Suppressor macrophage (primary cell): ENCODE results near the gene DLG2.
"Not testable (repeated sequence)": the region's sequence is repeated elsewhere in the genome, so short reads cannot be mapped to it uniquely, and the experiment has no call there.

Experiments used
- DNase-seq, 4 experiments: peaks; one replicate each; pipeline ENCODE4 v3.0.0-alpha.2; 2020 to 2022

DLG2 gene

DNA sequence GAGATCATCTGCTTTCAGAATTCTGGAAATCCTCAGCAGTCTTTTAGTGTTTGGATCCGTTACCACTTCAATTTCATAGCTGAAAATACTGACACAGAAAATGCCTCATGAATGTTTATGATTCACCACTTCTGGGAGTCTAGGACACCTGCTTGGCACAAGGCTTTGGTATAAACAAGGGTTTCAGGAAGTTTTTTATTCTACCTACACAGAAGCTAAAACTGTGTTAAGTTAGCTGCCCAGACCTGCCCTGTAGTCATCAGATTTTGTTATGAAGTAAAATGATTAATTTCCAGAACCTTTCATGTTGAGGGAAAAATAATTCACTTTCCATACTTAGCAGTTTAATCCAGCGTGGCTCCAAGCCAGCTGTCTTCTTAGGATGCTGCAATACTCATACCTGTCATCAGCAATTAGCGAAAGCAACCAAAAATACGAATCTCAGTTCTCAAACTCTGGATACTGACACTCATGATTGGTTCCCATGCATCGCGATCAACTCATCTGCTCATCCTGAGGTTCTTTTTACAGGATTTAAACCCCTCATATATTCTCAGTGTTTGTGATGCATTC is 1882.4 kb downstream of the DLG2 start:
- no peak for DNase-seq

- DNase-seq, result no peak
Measured at GRCh38 chr11:83736684-83737083, 1890.5 kb downstream of the DLG2 start.

GRCh38 chr11:83734120-83734519 is 1893.0 kb downstream of the DLG2 start:
- DNase-seq, result no peak

- not testable (repeated sequence) for DNase-seq
Measured at GRCh38 chr11:83731288-83731687, 1895.9 kb downstream of the DLG2 start.

DNA sequence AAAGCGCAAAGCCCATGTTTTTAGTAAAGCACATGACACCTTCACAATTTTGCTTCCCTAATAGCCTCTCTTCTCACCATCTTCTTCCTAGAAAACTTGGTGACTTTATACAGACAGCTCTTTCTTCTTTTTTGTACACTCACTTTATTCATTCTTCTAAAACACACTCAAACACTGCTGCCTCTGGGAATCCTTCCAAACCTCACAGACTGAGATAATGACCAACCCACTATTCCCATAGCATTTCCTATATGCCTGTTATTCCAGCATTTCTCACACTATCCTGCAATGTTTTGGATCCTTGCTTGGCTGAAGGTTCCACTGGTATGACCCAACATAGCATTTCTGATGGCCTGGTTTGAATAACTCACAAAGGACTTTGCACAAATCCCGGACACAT is 1898.9 kb downstream of the DLG2 start:
- DNase-seq, result no peak

GRCh38 chr11:83727251-83727650 is 1899.9 kb downstream of the DLG2 start:
- DNase-seq, result no peak

DNA sequence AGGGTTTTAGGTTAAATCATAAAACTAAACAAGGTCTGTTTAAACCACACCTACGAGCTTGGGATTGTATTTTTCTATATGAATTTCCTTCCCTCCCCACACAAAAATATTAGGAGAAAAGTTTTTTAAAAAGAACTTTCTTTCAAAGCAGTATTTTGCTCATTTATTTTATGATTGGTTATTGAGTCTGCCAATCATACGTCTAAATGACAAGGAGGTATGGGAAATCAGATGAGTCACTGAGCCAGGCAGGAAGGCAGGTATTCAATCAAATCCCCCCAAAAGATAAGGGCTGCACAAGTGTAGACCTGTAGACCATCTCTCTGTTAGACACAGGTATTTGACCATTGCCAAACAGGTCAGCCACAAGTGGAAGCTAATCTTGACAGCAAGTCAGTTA is 1900.8 kb downstream of the DLG2 start:
- no peak for DNase-seq

GRCh38 chr11:83725728-83726127 is 1901.4 kb downstream of the DLG2 start:
- no peak for DNase-seq

DNA sequence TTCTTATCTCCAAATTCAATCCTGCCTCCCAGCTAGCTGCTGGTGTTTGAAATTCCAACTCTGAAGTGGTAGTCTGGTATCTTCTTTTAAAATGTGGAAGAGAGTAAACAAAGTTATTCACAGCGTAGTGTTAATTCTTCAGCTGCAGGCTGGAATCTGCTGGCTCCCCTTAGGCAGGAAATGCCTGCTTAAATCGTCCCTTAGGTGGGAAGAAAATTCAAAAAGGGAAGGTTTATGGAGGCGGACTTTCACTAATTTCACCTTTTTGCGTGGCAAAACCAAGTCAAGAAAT is 1901.9 kb downstream of the DLG2 start:
- no peak for DNase-seq

- DNase-seq, result peak; percentile 11 to 37 (median 30)
Measured at GRCh38 chr11:83723999-83724398, 1903.1 kb downstream of the DLG2 start.

GRCh38 chr11:83722392-83723119 is 1904.6 kb downstream of the DLG2 start:
- DNase-seq, result no peak

DNA sequence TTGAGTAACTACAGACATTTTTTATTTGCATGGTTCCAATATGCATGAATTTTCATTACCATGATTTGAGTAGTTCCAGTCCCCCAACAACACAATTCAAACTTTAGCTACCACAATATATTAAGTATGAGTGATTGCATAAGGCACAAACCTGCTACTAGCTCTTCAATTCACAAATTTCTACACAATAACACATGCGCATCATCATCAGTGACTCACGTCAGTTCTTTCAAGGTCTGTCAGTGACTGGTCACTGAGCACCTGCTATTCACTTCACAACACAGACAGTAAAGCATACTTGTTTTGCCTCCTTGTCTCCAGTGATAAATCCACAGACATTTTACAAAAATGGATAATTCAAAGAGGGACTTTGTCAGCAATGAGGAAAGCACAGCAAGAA is 1905.9 kb downstream of the DLG2 start:
- DNase-seq, result no peak

- no peak for DNase-seq
Measured at GRCh38 chr11:83720675-83721074, 1906.5 kb downstream of the DLG2 start.

DNA sequence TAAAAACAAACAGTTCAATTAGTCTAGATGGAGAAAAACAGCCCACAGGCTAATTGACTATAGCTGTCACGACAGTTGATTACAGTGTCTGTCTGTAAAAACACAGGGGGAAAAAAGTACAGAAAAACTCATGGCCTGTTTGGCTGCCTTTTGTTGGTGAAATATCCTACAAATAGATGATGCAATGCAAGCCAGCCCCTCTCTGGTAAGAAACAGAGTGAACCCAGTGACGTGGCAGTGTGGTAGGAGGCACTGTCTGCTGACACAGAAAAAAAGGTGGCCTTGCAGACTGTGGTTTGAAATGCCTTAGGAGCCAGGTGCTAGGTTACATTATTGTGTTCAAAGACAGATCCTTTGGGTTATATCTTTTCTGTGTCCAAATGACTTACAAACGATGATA is 1909.6 kb downstream of the DLG2 start:
- DNase-seq, result no peak

GRCh38 chr11:83715927-83716535 is 1911.1 kb downstream of the DLG2 start:
- DNase-seq, result no peak

- DNase-seq, result no peak
Measured at GRCh38 chr11:83713708-83714107, 1913.4 kb downstream of the DLG2 start.

- DNase-seq, result no peak
Measured at GRCh38 chr11:83711106-83711527, 1916.0 kb downstream of the DLG2 start.

DNA sequence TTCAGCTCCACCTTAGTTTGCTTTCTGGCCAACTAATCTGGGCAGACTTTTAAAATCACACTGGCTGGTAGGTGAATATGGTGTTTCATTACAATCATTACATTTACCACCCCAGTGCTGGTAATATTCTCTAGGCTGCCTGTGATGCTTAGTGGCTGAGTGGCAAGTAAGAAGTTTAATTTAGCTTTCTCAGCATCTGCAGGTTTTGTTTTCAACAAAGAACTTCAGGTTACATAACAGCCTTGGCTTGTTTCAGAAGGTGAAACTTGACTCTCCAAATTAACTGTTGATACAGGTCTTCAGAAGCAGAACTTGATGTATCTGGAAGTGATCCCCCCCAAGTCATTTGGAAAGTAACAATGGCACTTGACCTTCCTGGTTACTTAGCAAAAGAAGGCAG is 1917.7 kb downstream of the DLG2 start:
- DNase-seq, result no peak

DNA sequence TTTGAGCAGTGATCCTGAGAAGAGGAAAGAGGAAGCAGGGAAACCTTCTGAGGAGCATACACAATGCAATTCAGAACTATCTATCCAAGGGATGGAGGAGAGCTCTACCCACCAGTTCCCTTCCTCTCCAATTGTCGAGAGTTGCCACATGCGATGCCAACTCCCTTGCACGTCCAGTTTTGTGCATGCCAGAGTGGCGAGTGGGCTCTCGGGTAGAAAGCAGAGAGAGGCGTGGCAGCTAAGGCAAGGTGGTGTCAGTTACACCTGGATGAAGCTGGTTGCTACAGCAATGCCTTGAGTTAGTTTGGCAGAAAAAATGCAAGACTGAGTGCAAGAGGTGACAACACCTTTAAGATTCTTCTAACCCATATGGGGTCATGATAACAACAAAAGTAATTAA is 1920.6 kb downstream of the DLG2 start:
- DNase-seq, result no peak

DNA sequence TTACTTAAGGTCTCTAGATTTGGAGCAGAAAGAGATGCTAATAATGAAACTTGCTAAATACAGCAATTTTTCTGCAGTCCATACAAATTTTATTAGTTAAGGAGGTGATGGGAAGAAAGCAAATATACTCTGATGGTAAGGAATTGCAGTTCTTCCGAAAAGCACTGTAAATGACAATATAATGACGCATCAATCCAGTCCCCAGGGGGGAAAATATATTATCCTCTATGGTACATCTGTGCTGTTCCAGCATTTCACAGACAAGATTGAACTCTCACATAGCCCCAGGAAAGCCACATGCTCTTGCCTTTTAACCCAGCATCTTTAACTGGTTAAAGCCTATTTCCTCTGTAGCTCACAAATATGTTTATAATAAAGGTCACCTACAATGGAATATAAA is 1924.3 kb downstream of the DLG2 start:
- DNase-seq, result no peak

DNA sequence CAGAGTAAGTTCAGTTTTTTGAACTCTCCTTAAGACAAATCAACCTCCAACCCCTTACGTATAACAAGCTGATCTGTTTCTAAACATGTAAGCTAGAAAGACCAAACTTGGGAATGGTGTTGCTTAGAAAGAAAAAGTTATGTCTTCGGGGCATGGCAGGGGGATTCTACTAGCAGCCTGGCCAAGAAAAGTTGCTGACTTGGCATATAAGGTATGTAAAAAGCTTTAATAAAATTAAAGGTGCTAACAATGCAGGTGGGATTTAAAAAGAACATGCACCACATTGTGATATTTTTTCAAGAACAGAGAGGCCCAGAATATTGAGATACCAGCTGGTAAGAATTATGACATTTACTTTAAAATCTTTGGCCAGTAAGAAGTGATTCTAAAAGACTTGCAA is 1929.6 kb downstream of the DLG2 start:
- no peak for DNase-seq

- no peak for DNase-seq
Measured at GRCh38 chr11:83695046-83695445, 1932.1 kb downstream of the DLG2 start.

DNA sequence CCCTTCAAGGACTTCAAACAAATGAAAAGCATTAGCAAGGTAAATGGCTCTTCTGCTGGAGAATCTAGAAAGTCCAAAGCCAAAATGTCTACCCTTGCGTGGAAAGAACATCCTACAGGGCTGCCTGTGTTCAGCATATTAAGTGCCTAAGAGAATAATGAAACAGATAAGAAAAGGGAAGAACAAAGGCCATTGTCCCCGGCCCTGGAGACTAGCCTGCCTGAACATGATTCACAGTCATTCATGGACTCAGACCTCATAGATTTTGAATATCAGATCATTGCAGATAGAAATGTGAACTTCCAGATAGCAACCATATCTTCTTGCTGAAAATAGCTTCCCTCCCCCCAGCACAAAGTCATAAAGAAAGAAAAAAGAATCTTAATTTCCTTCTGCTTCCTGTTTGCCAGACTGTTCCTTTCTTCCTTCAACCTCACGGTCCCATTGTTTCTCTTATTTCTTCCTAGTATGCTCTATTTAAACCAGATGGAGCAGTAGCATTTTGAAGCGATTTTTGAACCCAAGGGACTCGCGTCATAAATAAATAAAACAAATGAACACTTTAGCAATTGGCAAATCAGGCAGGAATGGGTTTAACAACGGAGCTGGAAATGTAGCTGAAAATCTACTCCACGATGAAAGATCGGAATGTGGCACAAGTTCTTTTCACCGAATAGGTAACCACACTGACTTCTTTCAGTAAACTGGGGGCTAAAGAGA is 1932.8 kb downstream of the DLG2 start:
- DNase-seq, result no peak
